Fibroblast of skin of right quadriceps (primary cell): Measurements from ENCODE around the gene HPSE2.
"Not testable (repeated sequence)": the region's sequence is repeated elsewhere in the genome, so short reads cannot be mapped to it uniquely, and the experiment has no call there.

ENCODE experiments used
- DNase-seq: peaks from one replicate; pipeline ENCODE4 v3.0.0-alpha.2; 2013

Gene HPSE2

DNA sequence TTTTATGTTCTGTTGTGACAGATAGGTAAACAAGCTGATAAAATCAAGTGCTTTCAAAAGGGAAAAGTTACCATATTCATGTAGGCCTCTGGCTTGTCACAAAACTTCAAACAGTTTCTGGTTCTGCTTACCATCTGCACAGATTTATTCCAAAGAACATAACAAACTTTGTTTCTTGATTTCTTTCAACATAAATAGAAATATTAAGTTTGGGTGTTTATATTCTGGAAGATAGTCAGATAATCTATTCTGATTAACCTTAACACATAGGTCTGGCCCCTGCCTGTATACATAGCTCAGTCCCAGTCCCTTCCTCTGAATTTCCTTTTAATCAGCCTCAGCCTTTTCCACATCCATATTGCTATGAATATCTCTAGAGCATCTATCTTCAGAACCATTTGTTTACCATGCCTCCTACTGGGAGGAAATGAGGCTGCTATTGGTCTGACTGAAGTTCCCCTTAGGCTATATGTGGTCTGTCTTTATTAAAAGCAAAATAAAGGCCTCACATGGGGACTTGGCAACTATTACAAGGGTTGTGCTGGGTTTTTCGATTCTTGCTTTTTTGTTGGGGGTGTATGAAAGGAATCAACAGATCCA is 319.0 kb downstream of the HPSE2 start:
- DNase-seq, result no peak

DNA sequence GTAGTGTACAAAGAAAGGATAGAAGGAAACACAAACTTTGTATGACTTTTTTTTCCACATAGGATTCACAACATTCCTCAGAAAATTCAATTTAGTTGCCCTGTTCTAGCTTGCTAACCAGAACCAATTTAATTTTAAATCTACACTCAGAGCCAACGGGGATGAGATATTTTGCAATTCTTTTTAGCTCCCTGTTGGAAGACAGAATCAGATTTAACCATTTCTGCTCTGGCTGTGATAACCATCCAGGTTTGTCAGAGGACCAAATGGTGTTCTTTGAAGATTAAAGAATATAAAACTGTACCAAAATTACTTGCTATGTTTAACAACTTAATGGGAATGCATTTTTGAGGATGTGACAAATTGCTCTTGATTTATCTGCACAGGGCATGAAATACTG is 319.7 kb downstream of the HPSE2 start:
- no peak for DNase-seq

DNA sequence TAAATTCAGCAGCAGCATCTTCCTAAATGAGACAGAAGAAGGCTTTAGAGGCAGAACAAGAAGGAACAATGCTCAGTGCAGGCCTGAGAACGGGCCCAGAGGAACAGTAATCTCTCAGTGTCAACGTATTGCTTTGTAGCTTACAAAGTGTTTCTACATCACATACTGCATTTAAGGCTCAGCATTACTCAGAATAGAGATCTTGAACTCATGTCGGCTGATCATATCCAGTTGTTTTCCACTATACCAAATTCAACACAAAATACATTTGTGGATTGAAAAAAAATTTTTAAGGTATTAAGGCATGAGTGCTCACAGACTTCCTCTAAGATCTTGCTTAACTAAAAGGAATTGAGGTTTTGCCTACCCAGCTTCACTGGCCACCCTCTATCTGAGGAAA is 325.1 kb downstream of the HPSE2 start:
- DNase-seq, result no peak

DNA sequence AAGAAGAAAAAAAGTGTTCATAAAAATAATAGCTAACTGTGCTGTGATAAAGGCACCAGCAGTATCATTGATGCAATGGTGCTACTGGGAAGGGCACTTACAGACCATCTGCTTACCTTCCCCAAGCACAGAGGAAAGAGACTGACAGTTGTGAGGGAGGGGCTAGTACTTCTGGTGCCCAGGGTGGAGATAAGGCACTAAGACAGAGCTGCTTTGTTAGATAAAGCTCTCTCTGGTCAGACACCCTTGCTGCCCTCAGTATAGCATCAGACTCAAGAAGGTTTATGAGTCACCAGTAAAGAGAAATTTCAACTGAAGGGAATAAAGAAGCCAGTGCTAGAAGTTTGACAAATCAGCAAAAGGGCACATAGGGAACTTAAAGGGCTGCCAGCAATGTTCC is 325.6 kb downstream of the HPSE2 start:
- no peak for DNase-seq

DNA sequence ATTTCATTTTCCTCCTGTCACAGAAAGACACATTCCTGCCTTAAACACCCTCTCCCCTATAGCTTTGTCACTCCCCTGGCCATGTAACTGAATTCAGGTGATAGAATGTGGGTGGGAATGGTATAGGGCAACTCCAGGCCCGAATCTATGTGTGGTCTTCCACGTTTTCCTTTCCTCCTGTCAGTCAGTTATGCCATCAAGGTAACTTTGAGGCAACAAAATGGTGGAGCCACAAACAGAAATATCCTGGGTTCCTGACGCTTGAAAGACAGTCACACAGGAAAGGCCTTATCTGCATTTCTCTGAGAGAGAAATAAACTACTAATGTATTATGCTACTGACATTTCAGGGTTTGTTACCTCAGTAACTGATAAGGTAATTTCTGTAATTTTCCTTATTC is 326.8 kb downstream of the HPSE2 start:
- no peak for DNase-seq

DNA sequence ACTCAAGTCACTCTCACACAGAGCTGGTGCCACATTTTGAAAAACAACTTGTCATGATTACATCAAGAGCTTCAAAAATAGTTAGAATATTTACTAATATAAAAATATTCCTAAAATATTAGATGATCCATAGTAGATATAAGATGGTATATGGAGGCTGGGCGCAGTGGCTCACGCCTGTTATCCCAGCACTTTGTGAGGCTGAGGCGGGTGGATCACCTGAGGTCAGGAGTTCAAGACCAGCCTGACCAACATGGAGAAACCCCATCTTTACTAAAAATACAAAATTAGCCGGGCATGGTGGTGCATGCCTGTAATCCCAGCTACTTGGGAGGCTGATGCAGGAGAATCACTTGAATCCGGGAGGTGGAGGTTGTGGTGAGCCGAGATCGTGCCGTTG is 327.4 kb downstream of the HPSE2 start:
- DNase-seq, result not testable (repeated sequence)

DNA sequence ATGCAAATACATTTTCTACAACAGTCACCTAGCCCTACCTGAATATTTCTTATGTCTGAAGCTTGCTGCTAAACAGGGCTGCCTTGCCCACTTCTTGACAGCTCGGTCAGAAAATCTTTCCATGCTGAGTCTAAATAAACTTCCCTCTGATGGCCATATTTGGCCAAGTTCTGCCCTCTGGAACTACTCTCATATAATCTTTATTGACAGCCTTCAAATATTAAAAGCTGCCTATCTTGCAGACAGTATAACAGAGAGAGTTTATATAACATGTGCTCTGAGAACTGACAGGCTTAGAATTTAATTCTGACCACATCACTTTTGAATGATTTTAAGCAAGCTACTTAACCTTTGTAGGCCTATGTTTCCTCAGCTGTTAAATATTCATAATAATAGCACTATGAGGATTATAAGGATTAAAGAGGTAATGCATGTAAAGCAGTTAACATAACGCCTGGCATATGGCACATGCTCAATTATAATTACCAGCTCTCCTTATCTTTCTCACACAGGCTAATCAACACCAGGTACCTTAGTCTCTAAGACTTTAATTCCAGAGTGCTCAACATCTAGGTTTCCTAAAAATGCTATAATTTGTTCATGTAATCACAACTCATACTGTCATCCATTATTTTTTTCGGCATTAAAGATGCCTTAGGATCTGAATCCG is 334.1 kb downstream of the HPSE2 start:
- DNase-seq, result no peak

DNA sequence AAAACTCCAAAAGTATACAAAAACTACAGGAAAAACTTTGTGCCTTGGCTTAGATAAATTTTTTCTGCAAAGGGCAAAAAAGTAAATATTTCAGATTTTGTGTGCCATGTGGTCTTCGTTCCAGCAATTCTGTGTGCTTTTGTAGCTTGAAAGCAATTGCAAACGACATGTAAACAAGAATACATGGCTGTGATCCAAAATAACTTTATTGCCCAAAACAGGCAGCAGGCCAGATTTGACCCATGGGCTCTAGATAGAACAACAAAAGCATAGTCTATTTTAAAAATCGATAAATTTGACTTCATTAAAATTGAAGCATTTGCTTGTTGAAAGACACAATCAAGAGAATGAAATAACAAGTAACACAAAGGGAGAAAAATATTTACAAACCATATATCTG is 336.6 kb downstream of the HPSE2 start:
- no peak for DNase-seq

DNA sequence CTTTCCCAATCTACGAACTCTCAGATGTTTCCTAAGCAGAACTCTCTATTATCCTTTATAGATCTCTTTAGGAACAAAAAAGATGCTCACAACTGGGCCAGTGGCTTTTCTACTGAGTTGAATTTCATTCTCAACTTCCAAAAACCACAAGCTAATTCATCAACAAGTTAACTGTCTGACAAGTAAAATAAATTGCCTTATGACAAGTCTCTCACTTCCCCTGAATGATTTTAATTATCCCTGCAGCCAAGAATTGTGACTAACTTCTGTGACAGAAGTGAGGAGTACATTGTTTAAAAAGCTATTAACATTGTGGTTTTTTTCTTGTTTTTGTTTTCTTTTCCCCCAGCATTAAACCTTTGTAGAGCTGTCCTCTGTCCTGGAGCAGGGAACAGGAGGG is 343.1 kb downstream of the HPSE2 start:
- DNase-seq, result no peak

DNA sequence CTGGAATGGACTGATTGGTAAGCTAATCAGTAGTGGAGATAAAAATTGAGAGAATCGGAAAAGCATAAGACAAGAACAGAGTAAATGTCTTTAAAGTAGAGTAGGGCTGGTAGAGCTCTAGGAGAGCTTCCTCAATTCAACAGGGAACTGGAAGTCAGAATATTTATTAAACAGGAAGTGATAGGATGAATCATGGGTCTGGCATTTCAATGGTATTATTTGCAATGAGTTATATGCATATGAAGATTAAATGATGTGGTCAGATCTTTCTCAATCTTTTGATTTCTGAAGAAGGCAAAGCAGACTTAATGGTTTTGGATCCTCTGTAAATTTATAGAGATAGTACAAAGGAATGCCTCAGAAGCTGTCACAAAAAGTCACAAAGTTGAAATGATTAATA is 349.0 kb downstream of the HPSE2 start:
- peak; percentile 32 for DNase-seq

DNA sequence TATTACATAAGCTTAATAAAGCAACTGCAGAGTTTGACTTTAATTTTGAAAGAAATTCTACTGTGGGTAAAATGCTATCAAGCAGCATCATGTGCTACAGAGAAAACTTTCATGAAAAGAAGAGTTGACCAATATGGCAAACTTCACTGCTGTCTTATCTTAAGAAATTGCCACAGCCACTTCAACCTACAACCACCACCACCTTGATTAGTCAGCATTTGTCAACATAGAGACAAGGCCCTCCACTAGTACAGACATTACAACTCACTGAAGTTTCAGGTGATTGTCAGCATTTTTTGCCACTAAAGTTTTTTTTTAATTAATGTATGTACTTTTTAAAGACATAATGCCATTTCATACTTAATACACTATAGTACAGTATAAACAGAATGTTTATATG is 350.3 kb downstream of the HPSE2 start:
- DNase-seq, result no peak

DNA sequence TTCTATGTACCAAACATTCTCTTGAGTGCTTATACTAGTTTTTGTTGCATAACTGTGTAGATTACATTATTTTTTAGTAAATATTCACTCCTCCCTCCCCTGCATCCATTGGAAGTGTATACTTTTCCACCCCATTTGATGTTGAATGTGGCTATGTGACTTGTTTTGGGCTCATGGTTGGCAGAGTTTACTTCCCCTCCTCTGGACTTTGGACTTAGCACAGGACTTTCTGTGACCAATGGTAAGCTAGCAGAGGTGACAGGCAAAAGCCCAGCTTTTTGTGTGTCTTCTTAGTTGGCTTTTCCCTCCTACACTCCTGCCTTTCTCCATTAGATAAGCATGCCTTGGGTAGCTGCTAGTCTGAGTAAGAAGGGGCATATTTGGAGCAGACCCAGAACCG is 353.9 kb downstream of the HPSE2 start:
- no peak for DNase-seq

DNA sequence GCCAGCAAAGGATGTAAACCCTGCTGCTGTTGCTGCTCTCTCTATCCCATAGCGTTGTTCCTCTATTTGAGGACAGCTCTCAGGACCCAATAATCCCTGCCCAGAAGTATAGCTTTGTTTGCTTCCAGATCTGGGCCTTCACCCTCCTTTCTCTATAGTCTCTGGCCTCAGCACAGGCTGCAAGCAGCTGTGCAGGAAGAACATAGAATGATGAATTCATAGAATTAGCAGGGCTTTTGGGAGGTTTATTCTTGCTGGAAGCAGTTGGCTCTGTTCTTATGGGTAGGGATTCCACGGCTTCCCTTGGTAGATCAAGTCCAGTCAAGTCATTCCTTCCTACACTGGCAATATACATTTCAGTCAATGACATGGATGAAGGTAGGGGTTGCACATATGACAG is 354.7 kb downstream of the HPSE2 start:
- no peak for DNase-seq

DNA sequence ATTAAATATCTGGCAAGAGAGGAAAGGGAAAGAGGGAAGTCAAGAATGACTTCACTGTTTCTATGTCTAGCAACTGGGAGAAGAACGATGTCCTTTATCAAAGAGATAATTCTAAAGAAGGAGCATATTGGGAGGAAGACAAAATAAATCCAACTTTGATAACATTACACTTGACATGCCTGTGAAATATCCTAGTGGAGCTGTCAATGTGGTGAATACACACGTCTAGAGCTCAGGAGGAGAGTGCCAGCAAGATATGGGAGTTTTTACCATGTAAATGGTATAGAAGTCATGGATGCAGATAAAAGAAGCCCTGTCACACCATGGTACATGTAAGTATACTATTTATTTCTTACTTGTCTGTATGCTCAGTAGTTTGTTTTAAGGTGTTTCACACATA is 356.7 kb downstream of the HPSE2 start:
- no peak for DNase-seq

DNA sequence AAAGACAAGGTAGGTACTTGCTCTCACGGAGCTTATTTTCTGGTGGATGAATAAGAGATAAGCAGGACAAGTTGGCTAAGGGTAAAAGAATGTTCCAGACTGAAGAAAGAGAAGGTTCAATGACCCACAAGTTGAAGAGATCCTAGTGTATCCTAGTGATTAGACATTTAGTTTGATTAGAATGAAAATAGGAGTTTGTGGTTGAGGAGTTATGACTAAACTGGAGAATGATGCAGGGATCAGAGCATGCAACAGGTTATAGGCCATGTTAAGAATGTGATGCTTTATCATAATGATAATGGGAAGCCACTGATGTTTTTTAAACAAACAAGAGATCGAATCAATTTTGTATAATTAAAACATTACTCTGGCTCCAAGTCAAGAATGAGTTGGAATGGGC is 357.2 kb downstream of the HPSE2 start:
- no peak for DNase-seq

DNA sequence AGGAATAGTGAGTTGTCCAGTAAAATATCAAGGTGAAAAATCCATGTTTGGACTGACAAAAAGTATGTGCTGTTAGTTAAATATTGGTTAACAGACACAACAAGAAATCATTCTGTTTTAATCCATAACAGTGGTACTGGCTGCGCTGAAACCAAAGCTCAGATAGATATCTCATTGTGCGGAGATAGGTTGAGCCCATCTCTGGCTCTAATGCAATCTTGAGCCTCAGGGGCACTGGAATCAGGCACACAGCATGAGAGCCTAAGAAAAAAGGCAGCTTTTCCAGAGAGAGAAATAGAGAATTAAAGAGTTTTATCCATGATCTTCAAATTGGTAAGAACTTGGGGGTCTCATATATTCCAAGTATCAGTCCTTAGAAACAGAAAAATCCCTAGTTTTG is 373.7 kb downstream of the HPSE2 start:
- DNase-seq, result no peak

DNA sequence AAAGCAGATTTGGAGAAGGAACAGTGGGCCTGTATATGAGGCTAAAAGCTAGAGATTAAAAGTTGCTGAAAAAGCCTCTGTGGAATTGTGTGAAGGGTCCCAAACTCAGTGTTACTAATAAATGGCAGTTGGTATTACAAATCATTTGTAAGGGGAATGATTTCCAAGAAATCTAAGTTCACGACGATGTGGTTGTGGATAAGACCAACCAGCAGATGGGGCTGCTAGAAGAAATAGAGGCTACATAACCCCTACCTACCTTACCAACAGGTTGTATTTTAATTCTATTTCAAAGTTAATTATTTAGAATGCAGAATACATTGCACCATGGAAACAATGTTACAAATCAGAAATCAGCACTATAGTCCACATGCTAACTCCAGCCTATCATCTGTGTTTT is 377.1 kb downstream of the HPSE2 start:
- DNase-seq, result no peak

DNA sequence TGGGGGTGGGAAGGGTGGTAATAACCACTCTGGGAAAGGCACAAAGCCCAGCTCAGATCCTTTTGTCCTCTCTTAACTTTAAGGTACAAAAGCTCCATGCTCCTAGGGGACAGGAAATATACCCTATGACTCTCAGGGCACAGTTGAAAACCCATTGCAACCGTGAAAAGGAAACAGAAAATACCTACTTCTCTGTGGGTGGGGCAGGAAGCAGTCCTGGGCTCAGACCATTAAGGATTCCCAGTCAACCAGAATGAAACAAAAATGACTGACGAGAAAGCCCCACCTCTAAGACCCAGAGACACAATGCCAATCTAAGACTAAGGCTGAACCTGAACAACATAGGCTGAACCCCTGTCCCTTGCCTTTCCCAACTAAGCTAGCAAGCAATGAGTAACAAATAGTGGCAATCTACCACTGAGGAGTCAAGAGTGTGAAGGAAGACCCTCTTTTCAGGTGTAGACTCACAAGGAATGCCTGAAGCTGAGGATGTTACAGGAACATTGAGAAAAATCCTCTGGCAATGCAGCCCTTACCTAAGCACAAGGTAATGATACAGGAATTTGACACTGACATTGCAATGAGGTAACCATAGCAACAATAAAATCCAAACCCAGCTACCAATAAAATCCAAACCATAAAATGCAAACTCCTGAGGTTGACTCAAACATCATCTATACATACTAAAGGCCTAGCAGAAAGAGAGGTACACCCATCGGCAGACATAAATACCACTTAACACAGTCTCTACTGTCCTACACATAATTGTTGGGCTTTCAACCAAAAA is 380.1 kb downstream of the HPSE2 start:
- no peak for DNase-seq

DNA sequence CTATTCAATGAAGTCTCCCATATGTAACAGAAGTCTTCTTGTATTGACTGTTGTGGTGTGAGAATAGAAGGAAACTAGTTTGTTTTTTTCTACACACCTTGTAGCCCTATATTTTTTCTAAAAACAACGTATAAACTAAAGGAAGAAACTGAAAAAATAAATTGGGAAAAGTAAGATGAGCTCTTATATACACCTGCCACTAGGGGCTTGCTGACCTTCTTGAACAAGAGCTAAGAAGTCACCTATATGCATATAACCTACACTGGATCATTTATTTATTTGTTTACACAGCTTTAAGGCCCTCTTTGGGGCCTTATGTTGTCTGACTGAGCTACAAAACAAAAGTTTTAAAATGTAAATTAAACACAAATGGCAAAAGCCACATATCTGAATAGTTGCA is 383.0 kb downstream of the HPSE2 start:
- no peak for DNase-seq

DNA sequence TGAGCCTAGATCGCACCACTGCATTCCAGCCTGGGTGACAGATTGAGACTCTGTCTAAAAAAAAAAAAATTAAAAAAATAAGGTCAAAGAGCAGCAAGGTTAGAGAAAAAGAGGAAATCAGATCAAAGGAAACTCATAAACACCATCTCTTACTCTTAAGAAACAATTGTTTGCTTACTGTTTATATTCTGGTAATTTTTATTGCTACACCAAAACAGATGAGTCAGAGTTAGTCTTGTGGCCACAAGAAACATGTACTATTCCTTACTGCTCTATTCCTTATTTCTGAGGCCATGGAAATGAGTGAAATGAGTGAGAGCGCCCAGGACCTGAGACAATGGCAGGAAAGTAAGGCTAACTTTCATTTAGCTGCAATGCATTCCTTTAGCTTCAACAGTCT is 387.3 kb downstream of the HPSE2 start:
- no peak for DNase-seq

DNA sequence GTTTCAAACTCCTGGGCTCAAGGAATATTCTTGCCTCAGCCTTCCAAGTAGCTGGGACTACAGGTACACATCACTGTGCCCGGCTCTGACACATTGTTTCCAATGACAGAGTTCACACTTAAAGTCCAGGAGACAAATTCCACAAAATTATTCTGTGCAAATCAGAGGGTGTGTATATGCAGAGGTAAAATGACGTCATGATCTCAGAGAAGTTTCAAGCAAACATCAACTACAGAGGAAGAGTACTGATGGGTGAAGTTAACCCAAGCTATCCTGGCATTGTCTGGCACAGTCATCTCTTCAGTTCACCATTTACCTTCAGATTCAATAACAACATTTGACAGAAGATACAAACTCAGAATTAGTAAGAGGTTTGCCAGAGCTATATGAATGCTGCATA is 388.9 kb downstream of the HPSE2 start:
- no peak for DNase-seq

DNA sequence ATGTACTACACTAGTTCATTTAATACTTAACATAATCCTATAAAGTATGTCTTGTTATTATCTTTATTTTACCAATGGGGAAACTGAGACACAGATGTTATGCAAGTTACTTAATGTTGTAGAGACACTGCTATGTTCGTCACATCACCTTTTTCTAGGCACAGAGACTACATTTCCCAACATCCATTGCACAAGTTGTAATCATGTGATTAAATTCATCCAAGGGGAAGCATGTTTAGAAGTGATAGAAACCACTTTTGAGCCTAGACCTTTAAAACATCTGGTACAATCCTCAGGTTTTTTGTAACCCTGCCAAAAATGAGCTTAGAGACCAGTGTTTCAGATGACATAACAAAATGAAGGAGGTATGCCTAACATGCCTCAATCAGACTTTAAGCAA is 402.1 kb downstream of the HPSE2 start:
- no peak for DNase-seq

DNA sequence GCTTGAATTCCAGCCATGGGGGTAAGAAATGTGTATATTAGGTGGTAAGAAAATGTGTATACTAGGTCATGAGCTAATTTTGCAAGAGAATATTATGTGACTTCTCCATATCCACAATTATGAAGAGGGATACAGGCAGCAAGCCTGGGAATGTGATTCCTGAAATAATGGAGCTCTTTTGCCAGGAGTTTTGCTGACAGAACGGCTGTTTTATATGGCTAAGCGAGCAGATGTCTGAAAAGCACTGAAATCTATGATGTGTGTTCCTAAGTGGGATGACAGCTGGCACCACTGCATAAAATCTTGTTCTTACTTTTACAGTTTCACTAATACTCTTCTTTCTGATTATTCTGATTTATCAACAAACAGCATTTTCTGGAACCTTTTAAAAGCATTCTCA is 402.9 kb downstream of the HPSE2 start:
- DNase-seq, result no peak

DNA sequence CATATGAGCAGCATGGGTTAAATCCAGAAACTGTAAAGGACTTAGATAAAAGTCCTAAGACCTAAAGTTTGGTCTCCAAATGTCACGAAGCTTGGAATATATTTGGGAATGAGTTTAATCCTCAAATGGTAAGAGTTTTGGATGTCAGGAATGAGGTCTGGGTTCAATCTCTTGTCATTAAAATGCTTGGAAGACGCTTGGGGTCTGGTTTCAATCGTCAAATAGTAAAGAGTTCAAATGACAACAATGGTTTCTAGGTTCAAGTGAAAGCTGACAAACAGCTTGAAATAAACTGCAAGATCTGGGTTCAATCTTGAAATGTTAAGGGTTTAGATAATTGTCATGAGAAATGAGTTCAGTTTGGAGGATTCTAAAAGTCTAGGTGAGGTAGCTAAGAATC is 403.5 kb downstream of the HPSE2 start:
- DNase-seq, result no peak

DNA sequence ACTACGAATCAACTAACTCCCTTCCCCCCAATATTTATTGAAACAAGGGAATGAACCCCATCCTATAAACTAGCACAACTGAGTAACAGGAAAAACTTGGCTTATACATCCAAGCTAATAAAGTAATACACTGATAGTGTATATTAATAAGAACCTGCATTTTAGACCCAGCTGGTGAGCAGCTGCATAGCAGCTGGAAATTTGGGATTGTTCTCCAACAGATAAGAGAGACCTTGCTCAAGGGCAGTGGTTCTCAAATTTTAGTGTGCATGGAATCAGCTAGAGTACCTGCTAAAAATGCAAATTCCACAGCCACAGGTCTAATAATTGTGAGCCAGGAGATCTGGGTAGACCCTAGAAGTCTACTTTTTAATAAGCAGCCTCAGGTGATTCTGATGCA is 404.3 kb downstream of the HPSE2 start:
- no peak for DNase-seq
